Naive thymus-derived CD4-positive, alpha-beta T cell (primary cell): ENCODE results near the gene EREG. TPM values are rescaled to one million over a fixed set of nuclear protein-coding genes. Genes with fewer than 3 reads are reported as not detected.

Experiments
- ATAC-seq: fragments of 150-1000 bp; cut with Tn5 transposase; 2 replicates; pipeline ENCODE4 v1.10.0; 2021; ENCODE audit warnings: mild to moderate bottlenecking, moderate library complexity
- CTCF ChIA-PET: fragments of 350-600 bp; sonication (Branson Sonifier 250); formaldehyde crosslinking; loops from one replicate; lab custom pipeline; 2021; ENCODE audit warnings: antibody characterized with exemption; lab: Charles Lee
- POLR2A ChIA-PET: fragments of 350-600 bp; sonication (Branson Sonifier 250); formaldehyde crosslinking; loops from one replicate; lab custom pipeline; 2021; ENCODE audit warnings: antibody characterized with exemption, inconsistent platforms; lab: Charles Lee
- DNase-seq, 9 donors: peaks; one replicate each; pipeline versions ENCODE4 v3.0.0 to v3.0.0-alpha.2; 2020 to 2022; ENCODE audit warnings: mixed read lengths in 1 of 9
- H3K27ac ChIP-seq: one replicate; pipeline ENCODE4 v1.7.0; 2013; ENCODE audit warnings: mild to moderate bottlenecking, low read depth, low read length, moderate library complexity
- H3K27me3 ChIP-seq, 2 donors: one replicate each; pipeline ENCODE4 v1.7.0; 2013; ENCODE audit warnings: low read length in 2 of 2, mild to moderate bottlenecking in 2 of 2, moderate library complexity in 2 of 2; ENCODE audit not compliant: control insufficient read depth in 2 of 2, insufficient read depth in 2 of 2
- H3K36me3 ChIP-seq, 3 experiments: 1 replicate in 2 of 3; 2 replicates in 1 of 3; pipeline ENCODE4 v1.7.0; 2013; ENCODE audit warnings: low read length in 3 of 3, mild to moderate bottlenecking in 3 of 3, moderate library complexity in 1 of 3; ENCODE audit not compliant: insufficient read depth in 3 of 3, control insufficient read depth in 2 of 3
- H3K4me1 ChIP-seq, 2 donors: one replicate each; pipeline ENCODE4 v1.7.0; 2013; ENCODE audit warnings: low read length in 2 of 2, mild to moderate bottlenecking in 2 of 2, moderate library complexity in 1 of 2; ENCODE audit not compliant: control insufficient read depth in 2 of 2, insufficient read depth in 2 of 2
- H3K4me3 ChIP-seq: 2 replicates; pipeline ENCODE4 v1.7.0; 2013; ENCODE audit warnings: mild to moderate bottlenecking, low read length
- H3K9me3 ChIP-seq, 3 experiments: 1 replicate in 2 of 3; 2 replicates in 1 of 3; pipeline ENCODE4 v1.7.0; 2013; ENCODE audit warnings: low read length in 3 of 3; ENCODE audit not compliant: control insufficient read depth in 2 of 3
- H3K27ac Mint-ChIP-seq, 9 donors: one replicate each; pipeline ENCODE4 v1.8.0; 2020 to 2022; ENCODE audit warnings: mixed read lengths in 9 of 9, mild to moderate bottlenecking in 8 of 9, moderate library complexity in 5 of 9, inconsistent platforms in 2 of 9
- H3K27me3 Mint-ChIP-seq, 5 donors: one replicate each; pipeline ENCODE4 v1.8.0; 2021 to 2022; ENCODE audit warnings: mixed read lengths in 5 of 5, mild to moderate bottlenecking in 1 of 5
- H3K36me3 Mint-ChIP-seq, 5 donors: one replicate each; pipeline ENCODE4 v1.8.0; 2020 to 2022; ENCODE audit warnings: mixed read lengths in 5 of 5, mild to moderate bottlenecking in 3 of 5, inconsistent platforms in 1 of 5
- H3K4me1 Mint-ChIP-seq, 7 donors: one replicate each; pipeline ENCODE4 v1.8.0; 2020 to 2022; ENCODE audit warnings: mixed read lengths in 7 of 7, mild to moderate bottlenecking in 3 of 7, inconsistent platforms in 1 of 7
- H3K4me3 Mint-ChIP-seq, 10 donors: one replicate each; pipeline ENCODE4 v1.8.0; 2020 to 2022; ENCODE audit warnings: mild to moderate bottlenecking in 10 of 10, mixed read lengths in 10 of 10, moderate library complexity in 6 of 10, inconsistent platforms in 2 of 10
- H3K9me3 Mint-ChIP-seq, 11 donors: one replicate each; pipeline ENCODE4 v1.8.0; 2020 to 2022; ENCODE audit warnings: mixed read lengths in 11 of 11, mild to moderate bottlenecking in 4 of 11, inconsistent platforms in 1 of 11, moderate library complexity in 1 of 11
- intact Hi-C, 2 donors: fragments of 100-400 bp; cut with micrococcal nuclease; formaldehyde crosslinking; loops; one replicate each; pipeline ENCODE4 v1.15.1; 2023
- polyA plus RNA-seq, 2 donors: library from polyadenylated mRNA; unstranded; fragments of 300-500 nt; fragmentation: Illumina TruSeq; gene quantifications; one replicate each; pipeline ENCODE4 v1.2.3, GENCODE V29; 2021
- total RNA-seq, 6 experiments: library from RNA in 5 of 6; stranded (reverse) in 5 of 6; gene quantifications; 1 replicate in 5 of 6; 2 replicates in 1 of 6; pipeline ENCODE4 v1.2.3 and lab custom pipeline; 2021 to 2026

The EREG gene
- total and polyA plus RNA-seq, 7 experiments from 2014 or later: 10.3 to 37.7 TPM; not detected in 5

GRCh38 chr4:74377714-74378113, 12.8 kb downstream of the EREG start:
- Histone ChIP-seq H3K27me3 (no peaks in the 10 kb centered on the region), H3K4me3 (no peak overlapping the region), H3K27ac (no peak overlapping the region), H3K36me3 (no peaks in the 10 kb centered on the region), H3K4me1 (no peaks in the 10 kb centered on the region), H3K9me3 (no peaks in the 10 kb centered on the region)
- Mint-ChIP-seq H3K36me3 (no peaks in the 10 kb centered on the region), H3K4me1 (no peaks in the 10 kb centered on the region), H3K9me3 (no peaks in the 10 kb centered on the region), H3K27me3 (peaks cover 0 to 12% (median 4%) of the 10 kb centered on the region in 5 donors), H3K27ac (no peak overlapping the region), H3K4me3 (no peak overlapping the region)
- ChIA-PET CTCF (interaction anchor here (0.6 to 4.4 kb wide), 20 partner anchors 8 to 297 kb away, joined by 3 to 46 read pairs (median 5); partner anchors contain the start of gene AREG), POLR2A (interaction anchor here (1.4 kb wide), 1 partner anchor 21 kb away, joined by 4 read pairs; no protein-coding TSS in a partner anchor)
- intact Hi-C loops: loop anchor here (1.0 to 2.0 kb wide), 7 partner anchors 21 to 298 kb away; partner anchors contain the start of gene AREG (in 1 of the 2)
- ATAC-seq (no peak), DNase-seq (no peak)

- Mint-ChIP-seq H3K36me3 (no peaks in the 10 kb centered on the region), H3K27me3 (peaks cover 0 to 12% (median 5%) of the 10 kb centered on the region in 5 donors), H3K9me3 (no peaks in the 10 kb centered on the region), H3K27ac (no peak overlapping the region), H3K4me1 (no peaks in the 10 kb centered on the region), H3K4me3 (no peak overlapping the region)
- Histone ChIP-seq H3K9me3 (no peaks in the 10 kb centered on the region), H3K27ac (no peak overlapping the region), H3K36me3 (no peaks in the 10 kb centered on the region), H3K4me3 (no peak overlapping the region), H3K4me1 (no peaks in the 10 kb centered on the region), H3K27me3 (no peaks in the 10 kb centered on the region)
- no peak for DNase-seq
- ATAC-seq: no peak
- CTCF ChIA-PET: interaction anchor here (0.5 to 4.4 kb wide), 8 partner anchors 14 to 1426 kb away, joined by 3 to 46 read pairs (median 4); partner anchors contain the start of gene EREG
- POLR2A ChIA-PET: interaction anchor here (1.4 kb wide), 1 partner anchor 20 kb away, joined by 4 read pairs; no protein-coding TSS in a partner anchor
- intact Hi-C loops: no loop called here
Measured at GRCh38 chr4:74378573-74378972, 13.6 kb downstream of the EREG start.

GRCh38 chr4:74379912-74380311, 15.0 kb downstream of the EREG start:
- POLR2A ChIA-PET: interaction anchor here (0.9 kb wide), 1 partner anchor 190 kb away, joined by 3 read pairs; no protein-coding TSS in a partner anchor
- Mint-ChIP-seq H3K27me3 (peaks cover 0 to 15% (median 9%) of the 10 kb centered on the region in 5 donors), H3K9me3 (no peaks in the 10 kb centered on the region), H3K36me3 (no peaks in the 10 kb centered on the region), H3K4me3 (no peak overlapping the region), H3K4me1 (no peaks in the 10 kb centered on the region), H3K27ac (no peak overlapping the region)
- H3K27me3 ChIP-seq: no peaks in the 10 kb centered on the region
- ATAC-seq (no peak), DNase-seq (no peak)
- H3K27ac ChIP-seq: no peak overlapping the region
- no peaks in the 10 kb centered on the region for H3K36me3 ChIP-seq
- no peak overlapping the region for H3K4me3 ChIP-seq
- H3K4me1 ChIP-seq: no peaks in the 10 kb centered on the region
- CTCF ChIA-PET: interaction anchor here (0.8 to 4.4 kb wide), 3 partner anchors 9 to 295 kb away, joined by 3 to 39 read pairs (median 3); no protein-coding TSS in a partner anchor
- no peaks in the 10 kb centered on the region for H3K9me3 ChIP-seq
- intact Hi-C loops: no loop called here

GRCh38 chr4:74385386-74385785, 20.4 kb downstream of the EREG start:
- ChIA-PET POLR2A (interaction anchor here (0.8 kb wide), 1 partner anchor 12 kb away, joined by 3 read pairs; no protein-coding TSS in a partner anchor), CTCF (interaction anchor here (0.7 to 1.8 kb wide), 2 partner anchors 8 to 121 kb away, joined by 4 to 10 read pairs; no protein-coding TSS in a partner anchor)
- Mint-ChIP-seq H3K27me3 (peaks cover 9 to 24% (median 14%) of the 10 kb centered on the region in 5 donors), H3K36me3 (no peaks in the 10 kb centered on the region), H3K4me3 (no peak overlapping the region), H3K27ac (no peak overlapping the region), H3K4me1 (no peaks in the 10 kb centered on the region), H3K9me3 (no peaks in the 10 kb centered on the region)
- Histone ChIP-seq H3K4me3 (no peak overlapping the region), H3K4me1 (no peaks in the 10 kb centered on the region), H3K27ac (no peak overlapping the region), H3K27me3 (no peaks in the 10 kb centered on the region), H3K36me3 (no peaks in the 10 kb centered on the region), H3K9me3 (no peaks in the 10 kb centered on the region)
- intact Hi-C loops: no loop called here
- ATAC-seq (no peak), DNase-seq (no peak)

- no peak for DNase-seq
- Histone ChIP-seq H3K27ac (no peak overlapping the region), H3K27me3 (no peaks in the 10 kb centered on the region), H3K4me3 (no peak overlapping the region), H3K36me3 (no peaks in the 10 kb centered on the region), H3K4me1 (no peaks in the 10 kb centered on the region), H3K9me3 (no peaks in the 10 kb centered on the region)
- CTCF ChIA-PET: interaction anchor here (0.6 to 1.8 kb wide), 2 partner anchors 9 to 21 kb away, joined by 3 to 10 read pairs; no protein-coding TSS in a partner anchor
- Mint-ChIP-seq H3K27ac (no peak overlapping the region), H3K27me3 (peaks cover 9 to 24% (median 14%) of the 10 kb centered on the region in 5 donors), H3K9me3 (no peaks in the 10 kb centered on the region), H3K4me3 (no peak overlapping the region), H3K36me3 (no peaks in the 10 kb centered on the region), H3K4me1 (no peaks in the 10 kb centered on the region)
- POLR2A ChIA-PET: no interaction called here
- intact Hi-C loops: no loop called here
- ATAC-seq: no peak
Measured at GRCh38 chr4:74386159-74386558, 21.2 kb downstream of the EREG start.

- H3K27me3 ChIP-seq: no peaks in the 10 kb centered on the region
- no peak for ATAC-seq
- Mint-ChIP-seq H3K9me3 (no peaks in the 10 kb centered on the region), H3K4me3 (no peak overlapping the region), H3K36me3 (no peaks in the 10 kb centered on the region), H3K27ac (no peak overlapping the region), H3K27me3 (peaks cover 9 to 24% (median 14%) of the 10 kb centered on the region in 5 donors), H3K4me1 (no peaks in the 10 kb centered on the region)
- H3K27ac ChIP-seq: no peak overlapping the region
- intact Hi-C loops: no loop called here
- no peaks in the 10 kb centered on the region for H3K36me3 ChIP-seq
- H3K4me3 ChIP-seq: no peak overlapping the region
- DNase-seq: no peak
- H3K9me3 ChIP-seq: no peaks in the 10 kb centered on the region
- ChIA-PET CTCF (no interaction called here), POLR2A (no interaction called here)
- H3K4me1 ChIP-seq: no peaks in the 10 kb centered on the region
Measured at GRCh38 chr4:74387790-74388189, 22.8 kb downstream of the EREG start.

- Histone ChIP-seq H3K27ac (no peak overlapping the region), H3K27me3 (no peaks in the 10 kb centered on the region), H3K9me3 (no peaks in the 10 kb centered on the region), H3K4me1 (no peaks in the 10 kb centered on the region), H3K36me3 (no peaks in the 10 kb centered on the region), H3K4me3 (no peak overlapping the region)
- H3K27me3 Mint-ChIP-seq: peaks cover 9 to 16% (median 10%) of the 10 kb centered on the region in 5 donors
- ATAC-seq: no peak
- H3K4me3 Mint-ChIP-seq: no peak overlapping the region
- no peaks in the 10 kb centered on the region for H3K9me3 Mint-ChIP-seq
- no peaks in the 10 kb centered on the region for H3K36me3 Mint-ChIP-seq
- POLR2A ChIA-PET: no interaction called here
- CTCF ChIA-PET: interaction anchor here (0.6 kb wide), 2 partner anchors 12 to 56 kb away, joined by 4 to 5 read pairs; no protein-coding TSS in a partner anchor
- no peaks in the 10 kb centered on the region for H3K4me1 Mint-ChIP-seq
- no peak overlapping the region for H3K27ac Mint-ChIP-seq
- no peak for DNase-seq
- intact Hi-C loops: no loop called here
Measured at GRCh38 chr4:74389494-74389893, 24.5 kb downstream of the EREG start.
